CD4-positive, alpha-beta T cell (primary cell): Measurements from ENCODE around the gene ADAD2. TPM values are rescaled to one million over a fixed set of nuclear protein-coding genes. Genes with fewer than 3 reads are reported as not detected.

Experiments
- ATAC-seq: fragments of 200-7000 bp; cut with Tn5 transposase; one replicate; pipeline ENCODE4 v1.10.0; 2022; ENCODE audit warnings: mild to moderate bottlenecking; ENCODE audit not compliant: poor library complexity
- CTCF ChIA-PET: fragments of 350-600 bp; sonication (Branson Sonifier 250); formaldehyde crosslinking; loops from one replicate; lab custom pipeline; 2021; ENCODE audit warnings: antibody characterized with exemption, inconsistent platforms; lab: Charles Lee
- POLR2A ChIA-PET: fragments of 350-600 bp; sonication (Branson Sonifier 250); formaldehyde crosslinking; loops from one replicate; lab custom pipeline; 2021; ENCODE audit warnings: antibody characterized with exemption, inconsistent platforms; lab: Charles Lee
- DNase-seq, 14 experiments: peaks; one replicate each; pipeline ENCODE4 v3.0.0-alpha.2; 2013 to 2020; ENCODE audit warnings: mixed read lengths in 2 of 14
- H3K27ac ChIP-seq, 2 donors: one replicate each; pipeline versions ENCODE4 v1.5.1 to v1.7.0; 2013; ENCODE audit warnings: low read length in 2 of 2, low read depth in 1 of 2, mild to moderate bottlenecking in 1 of 2
- H3K27me3 ChIP-seq, 2 experiments: 1 replicate in 1 of 2; 2 replicates in 1 of 2; pipeline versions ENCODE4 v1.6.1 to v1.7.0; 2013; ENCODE audit warnings: low read length in 2 of 2, control low read depth in 1 of 2, mild to moderate bottlenecking in 1 of 2, moderate library complexity in 1 of 2; ENCODE audit not compliant: insufficient read depth in 2 of 2, control insufficient read depth in 1 of 2
- H3K36me3 ChIP-seq: one replicate; pipeline ENCODE4 v1.6.1; 2013; ENCODE audit warnings: low read length, control low read depth; ENCODE audit not compliant: insufficient read depth
- H3K4me1 ChIP-seq: one replicate; pipeline ENCODE4 v1.6.1; 2013; ENCODE audit warnings: low read length, control low read depth; ENCODE audit not compliant: insufficient read depth
- H3K4me3 ChIP-seq: one replicate; pipeline ENCODE4 v1.5.1; 2013; ENCODE audit warnings: mild to moderate bottlenecking, low read length, moderate library complexity
- H3K9me3 ChIP-seq, 2 experiments: 1 replicate in 1 of 2; 2 replicates in 1 of 2; pipeline versions ENCODE4 v1.6.1 to v1.7.0; 2013; ENCODE audit warnings: low read length in 2 of 2, mild to moderate bottlenecking in 2 of 2, control low read depth in 1 of 2, moderate library complexity in 1 of 2; ENCODE audit not compliant: control insufficient read depth in 1 of 2, insufficient read depth in 1 of 2
- H3K27ac Mint-ChIP-seq: one replicate; pipeline ENCODE4 v1.8.0; 2020; ENCODE audit warnings: mixed read lengths
- H3K27me3 Mint-ChIP-seq: one replicate; pipeline ENCODE4 v1.8.0; 2021; ENCODE audit warnings: mixed read lengths
- H3K36me3 Mint-ChIP-seq: one replicate; pipeline ENCODE4 v1.8.0; 2021; ENCODE audit warnings: low read depth, mixed read lengths
- H3K4me1 Mint-ChIP-seq: one replicate; pipeline ENCODE4 v1.8.0; 2021; ENCODE audit warnings: low read depth, mixed read lengths
- H3K4me3 Mint-ChIP-seq: one replicate; pipeline ENCODE4 v1.8.0; 2020; ENCODE audit warnings: mild to moderate bottlenecking, mixed read lengths
- H3K9me3 Mint-ChIP-seq: one replicate; pipeline ENCODE4 v1.8.0; 2020; ENCODE audit warnings: mixed read lengths
- CTCF ChIP-seq: fragments of 200-600 bp; IDR thresholded peaks from one replicate; pipeline ENCODE4 v1.8.0; 2022; ENCODE audit warnings: antibody characterized with exemption, mild to moderate bottlenecking
- intact Hi-C, 2 experiments: fragments of 100-400 bp; cut with DNase I in 1 of 2; cut with micrococcal nuclease in 1 of 2; formaldehyde crosslinking; loops; one replicate each; pipeline versions ENCODE4 v1.15.1 to v1.9.0; 2023 to 2025; cut with DNase I, micrococcal nuclease
- total RNA-seq, 174 experiments: library from RNA in 2 of 174; stranded (reverse) in 2 of 174; gene quantifications; one replicate each; pipeline ENCODE4 v1.2.3 and lab custom pipeline; 2021 to 2026

Gene ADAD2
- total RNA-seq, 2 experiments from 2014 or later, result 0.59 TPM; not detected in 1

- H3K36me3 ChIP-seq, result no peaks in the 10 kb centered on the region
- ATAC-seq, result no peak
- H3K4me1 Mint-ChIP-seq, result peaks cover 19% of the 10 kb centered on the region
- no peaks in the 10 kb centered on the region for H3K9me3 ChIP-seq
- H3K27me3 Mint-ChIP-seq, result no peaks in the 10 kb centered on the region
- no peak for TF ChIP-seq CTCF
- intact Hi-C loops, result no loop called here
- H3K4me3 Mint-ChIP-seq, result no peak overlapping the region
- H3K27ac Mint-ChIP-seq, result no peak overlapping the region
- H3K27ac ChIP-seq, result no peak overlapping the region
- H3K27me3 ChIP-seq, result no peaks in the 10 kb centered on the region
- H3K36me3 Mint-ChIP-seq, result no peaks in the 10 kb centered on the region
- no peaks in the 10 kb centered on the region for H3K9me3 Mint-ChIP-seq
- peaks cover 21% of the 10 kb centered on the region for H3K4me1 ChIP-seq
- H3K4me3 ChIP-seq, result no peak overlapping the region
- ChIA-PET CTCF (interaction anchor here (1.0 kb wide), 1 partner anchor 11 kb away, joined by 3 read pairs; the partner anchor contains the start of gene TAF1C), POLR2A (no interaction called here)
- no peak for DNase-seq
These were observed 6.6 kb downstream of the ADAD2 start for GRCh38 chr16:84197466-84198128.

DNA sequence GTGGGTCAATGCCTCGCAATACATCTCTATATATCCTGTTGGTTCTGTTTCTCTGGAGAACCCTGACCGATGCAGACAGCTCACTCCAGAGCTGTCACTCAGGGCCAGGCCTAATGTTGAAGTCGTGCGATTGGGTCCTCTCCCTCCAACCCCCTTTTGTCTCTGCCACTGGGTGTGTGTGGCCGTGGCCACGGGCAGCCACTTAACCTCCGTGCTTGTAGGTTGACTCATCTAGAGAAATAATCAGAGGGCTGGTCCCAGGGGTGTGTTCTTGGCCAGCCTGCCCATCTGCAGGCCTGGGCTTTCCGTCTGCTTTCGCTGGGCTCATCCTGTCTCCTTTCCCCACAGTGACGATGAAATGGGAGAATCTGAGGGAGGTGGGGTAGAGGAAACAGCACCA, 7.4 kb downstream of the ADAD2 start:
- no peak overlapping the region for H3K4me3 Mint-ChIP-seq
- peaks cover 15% of the 10 kb centered on the region for H3K4me1 ChIP-seq
- no peak for TF ChIP-seq CTCF
- ChIA-PET POLR2A (no interaction called here), CTCF (interaction anchor here (1.0 kb wide), 1 partner anchor 11 kb away, joined by 3 read pairs; the partner anchor contains the start of gene TAF1C)
- H3K4me1 Mint-ChIP-seq, result peaks cover 13% of the 10 kb centered on the region
- no peak overlapping the region for H3K27ac Mint-ChIP-seq
- H3K27ac ChIP-seq, result no peak overlapping the region
- H3K9me3 ChIP-seq, result no peaks in the 10 kb centered on the region
- DNase-seq (no peak), ATAC-seq (no peak)
- intact Hi-C loops, result no loop called here
- no peaks in the 10 kb centered on the region for H3K27me3 ChIP-seq
- no peaks in the 10 kb centered on the region for H3K36me3 ChIP-seq
- no peaks in the 10 kb centered on the region for H3K9me3 Mint-ChIP-seq
- no peaks in the 10 kb centered on the region for H3K27me3 Mint-ChIP-seq
- H3K4me3 ChIP-seq, result no peak overlapping the region
- no peaks in the 10 kb centered on the region for H3K36me3 Mint-ChIP-seq

GRCh38 chr16:84199097-84199496, 8.1 kb downstream of the ADAD2 start:
- H3K27ac Mint-ChIP-seq, result no peak overlapping the region
- peaks cover 6% of the 10 kb centered on the region for H3K4me1 Mint-ChIP-seq
- POLR2A ChIA-PET, result no interaction called here
- H3K4me3 Mint-ChIP-seq, result no peak overlapping the region
- DNase-seq (no peak), ATAC-seq (no peak)
- H3K27ac ChIP-seq, result no peak overlapping the region
- CTCF ChIA-PET, result no interaction called here
- H3K9me3 Mint-ChIP-seq, result no peaks in the 10 kb centered on the region
- H3K27me3 Mint-ChIP-seq, result no peaks in the 10 kb centered on the region
- no peak overlapping the region for H3K4me3 ChIP-seq
- H3K4me1 ChIP-seq, result peaks cover 8% of the 10 kb centered on the region
- H3K36me3 ChIP-seq, result no peaks in the 10 kb centered on the region
- H3K27me3 ChIP-seq, result no peaks in the 10 kb centered on the region
- no peaks in the 10 kb centered on the region for H3K9me3 ChIP-seq
- intact Hi-C loops, result no loop called here
- H3K36me3 Mint-ChIP-seq, result no peaks in the 10 kb centered on the region
- no peak for TF ChIP-seq CTCF
